GM12865 (cell line): ENCODE data around the gene SH2B3.
"Not testable (repeated sequence)": the region's sequence is repeated elsewhere in the genome, so short reads cannot be mapped to it uniquely, and the experiment has no call there.

Experiments
- DNase-seq: peaks from one replicate; pipeline ENCODE4 v3.0.0; 2010; ENCODE audit warnings: low read depth
- H3K4me3 ChIP-seq: 2 replicates; pipeline ENCODE4 v1.5.1; 2011; ENCODE audit warnings: mild to moderate bottlenecking, low read depth, low read length, control low read depth
- TF ChIP-seq, protein P1 (sequence below): IDR thresholded peaks from 2 replicates; pipeline ENCODE4 v1.5.1; 2011; ENCODE audit warnings: low read length, control low read depth, low read depth, inconsistent platforms; ENCODE audit not compliant: insufficient read depth; ENCODE audit errors: missing control alignments

The SH2B3 gene

DNA sequence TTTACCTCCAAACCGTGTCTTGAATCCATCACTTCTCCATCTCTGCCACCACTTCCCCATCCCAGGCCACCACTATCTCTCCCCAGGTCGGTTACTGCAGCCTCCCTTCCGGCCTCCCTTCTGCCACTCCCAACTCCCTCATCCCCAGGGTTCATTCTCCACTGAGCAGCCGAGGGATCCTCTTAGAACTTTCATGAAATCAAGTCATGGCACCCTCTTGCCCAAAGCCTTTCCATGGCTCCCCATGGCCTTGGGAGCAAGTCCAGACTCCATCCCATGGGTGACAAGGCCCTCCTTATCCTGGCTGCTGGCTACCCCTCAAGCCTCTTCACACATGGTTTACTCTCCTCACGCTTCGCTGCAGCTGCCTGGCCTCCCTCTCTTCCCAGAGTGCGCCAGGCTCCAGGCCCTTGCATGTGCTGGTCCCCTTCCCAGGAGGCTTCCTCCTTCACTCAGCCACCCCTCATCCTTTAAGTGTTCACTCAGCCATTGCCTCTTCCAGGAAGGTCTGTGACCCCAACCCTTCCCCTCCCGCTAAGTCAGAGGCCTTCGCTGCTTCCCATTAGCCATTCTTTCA is 17.9 kb upstream of the SH2B3 start:
- no peak overlapping the region for H3K4me3 ChIP-seq
- no peak for DNase-seq
- TF ChIP-seq, protein P1, sequence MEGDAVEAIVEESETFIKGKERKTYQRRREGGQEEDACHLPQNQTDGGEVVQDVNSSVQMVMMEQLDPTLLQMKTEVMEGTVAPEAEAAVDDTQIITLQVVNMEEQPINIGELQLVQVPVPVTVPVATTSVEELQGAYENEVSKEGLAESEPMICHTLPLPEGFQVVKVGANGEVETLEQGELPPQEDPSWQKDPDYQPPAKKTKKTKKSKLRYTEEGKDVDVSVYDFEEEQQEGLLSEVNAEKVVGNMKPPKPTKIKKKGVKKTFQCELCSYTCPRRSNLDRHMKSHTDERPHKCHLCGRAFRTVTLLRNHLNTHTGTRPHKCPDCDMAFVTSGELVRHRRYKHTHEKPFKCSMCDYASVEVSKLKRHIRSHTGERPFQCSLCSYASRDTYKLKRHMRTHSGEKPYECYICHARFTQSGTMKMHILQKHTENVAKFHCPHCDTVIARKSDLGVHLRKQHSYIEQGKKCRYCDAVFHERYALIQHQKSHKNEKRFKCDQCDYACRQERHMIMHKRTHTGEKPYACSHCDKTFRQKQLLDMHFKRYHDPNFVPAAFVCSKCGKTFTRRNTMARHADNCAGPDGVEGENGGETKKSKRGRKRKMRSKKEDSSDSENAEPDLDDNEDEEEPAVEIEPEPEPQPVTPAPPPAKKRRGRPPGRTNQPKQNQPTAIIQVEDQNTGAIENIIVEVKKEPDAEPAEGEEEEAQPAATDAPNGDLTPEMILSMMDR, result no peak

DNA sequence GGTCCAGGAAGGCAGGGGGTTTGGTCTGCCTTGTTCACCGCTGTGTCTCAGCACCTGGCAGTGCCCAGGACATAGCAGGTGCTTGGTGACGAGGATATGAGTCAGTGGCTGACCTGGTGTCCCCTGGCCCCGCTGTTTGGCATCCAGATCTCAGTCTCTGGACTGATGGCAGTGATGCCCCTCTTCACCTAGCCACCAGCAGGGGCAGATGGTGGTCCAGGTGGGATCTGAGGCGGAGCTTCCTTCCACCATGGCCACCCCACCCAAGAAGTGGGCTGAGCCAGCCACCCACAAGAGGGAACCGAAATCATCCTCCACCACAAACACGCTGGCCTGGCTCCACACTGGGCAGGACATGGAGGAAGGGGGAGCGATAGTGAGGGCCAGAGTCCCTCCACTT is 16.1 kb upstream of the SH2B3 start:
- TF ChIP-seq, protein P1, result no peak
- H3K4me3 ChIP-seq, result no peak overlapping the region
- no peak for DNase-seq

DNA sequence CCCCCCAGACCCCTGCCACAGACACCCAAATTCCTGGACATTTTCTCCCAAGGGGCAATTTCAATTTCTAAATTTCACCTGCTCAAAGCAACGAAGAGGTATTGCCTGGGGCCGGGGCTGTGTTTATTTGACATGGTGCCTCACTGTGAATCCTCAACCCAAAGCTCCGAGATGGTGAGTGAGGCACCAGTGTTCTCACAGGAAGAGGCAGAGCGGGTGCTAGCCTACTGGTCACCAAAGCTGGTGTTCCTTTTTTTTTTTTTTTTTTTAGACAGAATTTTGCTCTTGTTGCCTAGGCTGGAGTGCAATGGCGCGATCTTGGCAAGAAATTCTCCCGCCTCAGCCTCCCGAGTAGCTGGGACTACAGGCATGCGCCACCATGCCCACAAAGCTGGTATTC is 14.8 kb upstream of the SH2B3 start:
- H3K4me3 ChIP-seq, result no peak overlapping the region
- DNase-seq, result no peak
- TF ChIP-seq, protein P1, result no peak

DNA sequence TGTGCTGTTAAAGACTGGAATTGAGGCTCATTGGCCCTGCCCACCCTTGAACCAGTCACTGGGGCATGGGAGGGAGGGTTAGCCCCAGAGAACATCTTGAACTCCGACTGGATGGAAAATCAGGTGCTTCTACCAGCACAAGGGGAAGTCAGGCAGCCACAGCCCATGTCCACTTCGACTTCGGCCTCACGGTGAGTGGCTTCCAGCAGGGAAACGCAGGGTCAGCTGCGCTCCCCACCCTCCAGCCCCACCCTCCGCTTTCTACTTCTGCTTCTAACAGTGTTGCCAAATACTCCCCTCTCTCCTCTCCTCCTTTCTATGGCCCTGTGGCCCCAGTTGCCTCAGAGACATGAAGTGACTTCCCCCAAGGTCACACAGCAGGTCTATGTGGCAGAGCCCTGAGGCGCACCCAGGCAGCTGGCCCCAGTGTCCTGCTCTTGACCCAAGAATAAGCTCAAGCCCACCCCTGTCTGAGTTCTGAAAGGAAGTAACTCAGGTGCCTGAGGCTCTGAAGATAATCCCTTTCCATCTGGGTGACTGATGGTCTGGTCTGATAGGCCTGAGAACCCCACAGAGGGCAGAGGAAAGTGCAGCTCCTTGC is 11.9 kb upstream of the SH2B3 start:
- TF ChIP-seq, protein P1, result no peak
- H3K4me3 ChIP-seq, result no peak overlapping the region
- DNase-seq, result no peak

DNA sequence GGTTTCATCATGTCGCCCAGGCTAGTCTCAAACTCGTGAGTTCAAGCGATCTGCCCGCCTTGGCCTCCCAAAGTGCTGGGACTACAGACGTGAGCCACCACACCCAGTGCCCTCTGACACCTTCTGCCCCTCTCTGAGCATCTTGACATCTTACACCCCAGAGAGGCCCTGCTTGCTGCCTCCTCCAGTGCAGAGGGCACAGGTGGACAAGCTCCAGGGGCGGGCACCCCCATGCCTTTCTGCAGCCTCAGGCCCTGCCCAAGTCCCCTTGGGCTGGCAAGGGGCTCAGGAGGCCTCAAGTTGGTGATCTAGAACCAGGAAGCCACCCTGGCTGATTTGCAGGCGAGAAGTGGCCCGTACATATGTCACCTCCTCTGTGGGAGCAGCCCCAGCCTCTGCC is 11.2 kb upstream of the SH2B3 start:
- no peak overlapping the region for H3K4me3 ChIP-seq
- no peak for DNase-seq
- TF ChIP-seq, protein P1, result no peak

DNA sequence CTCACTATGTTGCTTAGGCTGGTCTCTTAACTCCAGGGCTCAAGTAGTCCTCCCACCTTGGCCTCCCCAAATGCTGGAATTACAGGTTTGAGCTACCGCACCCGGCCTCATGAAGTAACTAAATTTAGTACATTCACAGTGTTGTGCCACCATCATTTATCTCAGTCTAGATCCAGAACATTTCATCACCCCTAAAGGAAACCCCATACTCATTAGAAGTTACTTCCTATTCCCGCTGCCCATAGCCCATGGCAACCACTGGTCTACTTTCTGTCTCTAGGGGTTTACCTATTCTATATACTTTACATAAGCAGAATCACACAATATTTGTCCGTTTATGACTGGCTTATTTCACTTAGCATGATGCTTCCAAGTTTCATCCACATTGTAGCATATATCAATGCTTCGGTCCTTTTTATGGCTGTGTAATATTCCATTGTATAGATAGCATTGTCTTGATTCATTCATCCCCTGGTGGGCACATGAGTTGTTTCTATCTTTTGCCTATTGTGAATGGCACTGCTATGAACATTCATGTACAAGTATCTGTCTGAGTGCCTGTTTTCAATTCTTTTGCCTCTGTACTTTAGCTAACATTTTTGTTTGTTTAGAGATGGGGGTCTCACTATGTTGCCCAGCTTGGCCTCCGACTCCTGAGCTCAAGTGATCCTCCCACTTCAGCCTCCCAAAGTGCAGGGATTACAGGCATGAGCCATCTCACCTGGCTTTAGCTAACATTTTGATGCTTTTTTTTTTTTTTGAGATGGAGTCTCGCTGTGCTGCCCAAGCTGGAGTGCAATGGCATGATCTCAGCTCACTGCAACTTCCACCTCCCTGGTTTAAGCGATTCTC is 10.2 kb upstream of the SH2B3 start:
- TF ChIP-seq, protein P1, result no peak
- DNase-seq, result no peak
- no peak overlapping the region for H3K4me3 ChIP-seq

DNA sequence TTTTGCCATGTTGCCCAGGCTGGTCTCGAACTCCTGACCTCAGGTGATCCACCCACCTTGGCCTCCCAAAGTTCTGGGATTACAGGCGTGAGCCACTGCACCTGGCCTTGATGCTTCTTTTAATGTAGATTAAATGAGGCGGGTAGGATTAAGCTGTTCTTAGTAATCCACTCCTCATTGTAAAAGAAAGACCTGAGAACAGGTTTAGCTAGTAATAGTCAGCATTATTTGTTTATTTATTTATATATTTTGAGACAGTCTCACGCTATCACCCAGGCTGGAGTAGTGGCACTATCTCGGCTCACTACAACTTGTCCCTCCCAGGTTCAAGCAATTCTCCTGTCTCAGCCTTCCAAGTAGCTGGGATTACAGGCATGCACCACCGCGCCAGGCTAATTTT is 9.5 kb upstream of the SH2B3 start:
- DNase-seq, H3K4me3 ChIP-seq: not testable (repeated sequence)
